ENCODE results near the gene TMEM132A.

The TMEM132A gene

GRCh38 chr11:60923800-60924109, 505 bp upstream of the TMEM132A start:
- DNase-seq: no peak

- no peak for DNase-seq
Measured at GRCh38 chr11:60924906-60925853, 920 bp downstream of the TMEM132A start.

GRCh38 chr11:60925868-60926267, 1.6 kb downstream of the TMEM132A start:
- peak; percentile 88 for DNase-seq

GRCh38 chr11:60926500-60926899, 2.2 kb downstream of the TMEM132A start:
- no peak for DNase-seq

GRCh38 chr11:60927061-60927592, 2.9 kb downstream of the TMEM132A start:
- DNase-seq: no peak

GRCh38 chr11:60927600-60927999, 3.3 kb downstream of the TMEM132A start:
- DNase-seq: no peak

- DNase-seq: no peak
Measured at GRCh38 chr11:60928563-60929001, 4.3 kb downstream of the TMEM132A start.

- DNase-seq: no peak
Measured at GRCh38 chr11:60929764-60930163, 5.5 kb downstream of the TMEM132A start.

- DNase-seq: no peak
Measured at GRCh38 chr11:60930394-60930793, 6.1 kb downstream of the TMEM132A start.

- no peak for DNase-seq
Measured at GRCh38 chr11:60931917-60932316, 7.7 kb downstream of the TMEM132A start.

- no peak for DNase-seq
Measured at GRCh38 chr11:60932605-60933356, 8.5 kb downstream of the TMEM132A start.

GRCh38 chr11:60933416-60934123, 9.3 kb downstream of the TMEM132A start:
- DNase-seq: no peak

- DNase-seq: no peak
Measured at GRCh38 chr11:60934124-60934789, 10.0 kb downstream of the TMEM132A start.

GRCh38 chr11:60934790-60935605, 10.7 kb downstream of the TMEM132A start:
- no peak for DNase-seq

- DNase-seq: no peak
Measured at GRCh38 chr11:60935676-60936442, 11.6 kb downstream of the TMEM132A start.

GRCh38 chr11:60936467-60937143, 12.3 kb downstream of the TMEM132A start:
- no peak for DNase-seq

GRCh38 chr11:60937144-60937527, 12.9 kb downstream of the TMEM132A start:
- DNase-seq: no peak

GRCh38 chr11:60937811-60938210, 13.6 kb downstream of the TMEM132A start:
- no peak for DNase-seq

- no peak for DNase-seq
Measured at GRCh38 chr11:60938500-60938899, 14.2 kb downstream of the TMEM132A start.

GRCh38 chr11:60939301-60939700, 15.0 kb downstream of the TMEM132A start:
- DNase-seq: no peak

Data from EL (cell line).